Body of pancreas (tissue), 4 donors: ENCODE results near the gene THBD.

Experiments
- POLR2A ChIP-seq, 3 donors: fragments of 450-650 bp; IDR thresholded peaks; one replicate each; pipeline ENCODE4 v1.6.1; 2016; ENCODE audit warnings: antibody characterized with exemption in 3 of 3, mild to moderate bottlenecking in 2 of 3
- TF ChIP-seq, protein P1 (sequence below), 7 experiments: fragments of 450-650 bp in 4 of 7; fragments of 200-600 bp in 3 of 7; sonication (generic) in 3 of 7; IDR thresholded peaks; one replicate each; pipeline ENCODE4 v1.5.1; 2016 to 2019; ENCODE audit warnings: antibody characterized with exemption in 7 of 7

DNA sequence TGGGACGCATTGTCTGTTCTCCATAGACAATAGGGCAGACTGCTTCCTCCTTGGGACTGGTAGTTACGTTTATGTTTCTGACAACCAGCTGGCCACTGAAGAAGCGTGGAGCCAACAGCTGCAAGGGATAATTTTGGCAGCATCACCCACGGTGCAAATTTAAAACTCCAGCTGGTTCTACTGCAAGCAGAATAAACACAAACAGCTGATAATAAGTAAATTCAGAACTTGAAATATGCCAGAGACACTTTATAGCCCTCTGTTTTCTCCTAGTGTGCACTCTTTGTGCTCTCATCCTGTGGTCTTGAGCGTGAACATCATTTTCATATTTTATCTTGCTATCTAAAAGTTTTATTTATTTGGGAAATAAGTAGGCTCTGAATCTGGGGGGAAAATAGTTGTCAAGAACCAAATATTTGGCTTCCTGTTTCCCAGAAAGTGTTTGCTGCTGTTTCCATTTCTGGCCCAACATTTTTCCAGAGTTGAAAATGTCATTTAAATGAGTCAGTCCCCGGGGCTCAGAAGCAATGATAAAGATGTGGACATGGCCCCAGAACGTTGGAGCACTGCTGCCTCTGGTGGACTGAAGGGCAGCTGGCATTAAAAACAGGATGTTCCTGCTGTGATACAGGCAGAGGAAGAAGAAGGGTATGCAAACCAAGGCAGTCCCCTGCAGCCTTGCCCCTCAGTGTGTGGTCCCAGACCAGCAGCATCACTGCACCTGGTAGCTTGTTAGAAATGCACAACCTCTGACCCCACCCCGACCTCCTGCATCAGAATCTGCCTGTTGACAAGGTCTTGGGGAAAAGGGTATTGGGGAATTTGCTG, 12.5 kb upstream of the THBD start:
- TF ChIP-seq, protein P1, sequence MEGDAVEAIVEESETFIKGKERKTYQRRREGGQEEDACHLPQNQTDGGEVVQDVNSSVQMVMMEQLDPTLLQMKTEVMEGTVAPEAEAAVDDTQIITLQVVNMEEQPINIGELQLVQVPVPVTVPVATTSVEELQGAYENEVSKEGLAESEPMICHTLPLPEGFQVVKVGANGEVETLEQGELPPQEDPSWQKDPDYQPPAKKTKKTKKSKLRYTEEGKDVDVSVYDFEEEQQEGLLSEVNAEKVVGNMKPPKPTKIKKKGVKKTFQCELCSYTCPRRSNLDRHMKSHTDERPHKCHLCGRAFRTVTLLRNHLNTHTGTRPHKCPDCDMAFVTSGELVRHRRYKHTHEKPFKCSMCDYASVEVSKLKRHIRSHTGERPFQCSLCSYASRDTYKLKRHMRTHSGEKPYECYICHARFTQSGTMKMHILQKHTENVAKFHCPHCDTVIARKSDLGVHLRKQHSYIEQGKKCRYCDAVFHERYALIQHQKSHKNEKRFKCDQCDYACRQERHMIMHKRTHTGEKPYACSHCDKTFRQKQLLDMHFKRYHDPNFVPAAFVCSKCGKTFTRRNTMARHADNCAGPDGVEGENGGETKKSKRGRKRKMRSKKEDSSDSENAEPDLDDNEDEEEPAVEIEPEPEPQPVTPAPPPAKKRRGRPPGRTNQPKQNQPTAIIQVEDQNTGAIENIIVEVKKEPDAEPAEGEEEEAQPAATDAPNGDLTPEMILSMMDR (IDR thresholded peaks at IDR 0.05), result peak in 4 of 7 experiments; percentile 15 to 29 (median 20)
- TF ChIP-seq POLR2A (IDR thresholded peaks at IDR 0.05), result no peak
